Left lung (tissue), 10 donors: ENCODE results near the gene TTC39B. TPM values are rescaled to one million over a fixed set of nuclear protein-coding genes. Genes with fewer than 3 reads are reported as not detected.
A peak's percentile ranks its signal among the peaks of the same experiment; 100 is the strongest.

Experiments
- ATAC-seq: fragments of 200-7000 bp; cut with Tn5 transposase; one replicate; pipeline ENCODE4 v1.9.1; 2020; ENCODE audit warnings: moderate library complexity
- DNase-seq, 4 donors: peaks; one replicate each; pipeline ENCODE4 v3.0.0-alpha.2; 2013 to 2020
- H3K27ac ChIP-seq, 2 donors: fragments of 200-600 bp; sonication (generic) in 1 of 2; one replicate each; pipeline versions ENCODE4 v1.5.0 to v1.8.0; 2020 to 2021
- H3K27me3 ChIP-seq, 2 donors: fragments of 200-600 bp; sonication (generic) in 1 of 2; one replicate each; pipeline versions ENCODE4 v1.5.0 to v1.8.0; 2020 to 2021
- H3K36me3 ChIP-seq, 2 donors: fragments of 200-600 bp; sonication (generic) in 1 of 2; one replicate each; pipeline versions ENCODE4 v1.5.0 to v1.8.0; 2020 to 2021
- H3K4me1 ChIP-seq, 2 donors: fragments of 200-600 bp; one replicate each; pipeline ENCODE4 v1.8.0; 2021
- H3K4me3 ChIP-seq, 2 donors: fragments of 200-600 bp; sonication (generic) in 1 of 2; one replicate each; pipeline versions ENCODE4 v1.5.0 to v1.8.0; 2020 to 2021; ENCODE audit warnings: mild to moderate bottlenecking in 1 of 2
- H3K9me3 ChIP-seq, 2 donors: fragments of 200-600 bp; sonication (generic) in 1 of 2; one replicate each; pipeline versions ENCODE4 v1.5.0 to v1.8.0; 2020 to 2021
- CTCF ChIP-seq, 2 donors: fragments of 200-600 bp; sonication (generic) in 1 of 2; IDR thresholded peaks; one replicate each; pipeline versions ENCODE4 v1.5.0 to v1.8.0; 2021; ENCODE audit warnings: antibody characterized with exemption in 2 of 2
- intact Hi-C, 2 donors: fragments of 100-400 bp; cut with DNase I; formaldehyde crosslinking; loops; one replicate each; pipeline versions ENCODE4 v1.11.2 to v1.14.2; 2022
- polyA plus RNA-seq, 6 donors: library from polyadenylated mRNA; unstranded; fragments of 120-200 nt; gene quantifications; one replicate each; pipeline ENCODE4 v1.2.1, GENCODE V29; 2013; ENCODE audit not compliant: insufficient read length in 6 of 6
- total RNA-seq, 2 donors: library from RNA; stranded (reverse); fragmentation: NEBNext Ultra II Directional; extraction: Animal tissue kit (Norgen Biotek cat#: 25700); gene quantifications; one replicate each; pipeline ENCODE4 v1.2.1, GENCODE V29; 2021
- donor health status: DM: no; HTN: yes; CAD: no.
- donor health status: DM: no; HTN: no; CAD: no.

Gene TTC39B
- total and polyA plus RNA-seq, 8 donors, result 10.7 to 23.2 (median 13.1) TPM

GRCh38 chr9:15211815-15212495 is 95.1 kb downstream of the TTC39B start:
- peak overlapping the region in 1 of 2 donors; percentile 71 for H3K27ac ChIP-seq
- intact Hi-C loops, result no loop called here

GRCh38 chr9:15211160-15211814 is 95.7 kb downstream of the TTC39B start:
- ATAC-seq, result peak; percentile 92
- Histone ChIP-seq H3K27me3 (no peaks in the 10 kb centered on the region), H3K27ac (peak overlapping the region in 1 of 2 donors; percentile 71), H3K9me3 (no peaks in the 10 kb centered on the region), H3K4me3 (no peak overlapping the region), H3K36me3 (no peaks in the 10 kb centered on the region), H3K4me1 (peaks cover 0 to 4% of the 10 kb centered on the region in 2 donors)
- peak; percentile 78 to 87 for TF ChIP-seq CTCF (IDR thresholded peaks at IDR 0.05)
- intact Hi-C loops, result no loop called here
- peak in 3 of 4 donors; percentile 45 to 86 (median 70) for DNase-seq

More at GRCh38 chr9:15211815-15212495, 95.1 kb downstream of the TTC39B start:
- H3K4me3 ChIP-seq, result no peak overlapping the region
- H3K36me3 ChIP-seq, result no peaks in the 10 kb centered on the region
- no peak for TF ChIP-seq CTCF (IDR thresholded peaks at IDR 0.05)
- peaks cover 0 to 4% of the 10 kb centered on the region in 2 donors for H3K4me1 ChIP-seq
- H3K27me3 ChIP-seq, result no peaks in the 10 kb centered on the region
- no peak for DNase-seq
- ATAC-seq, result peak; percentile 11
- H3K9me3 ChIP-seq, result no peaks in the 10 kb centered on the region

- DNase-seq (no peak), ATAC-seq (no peak)
- H3K27ac ChIP-seq, result no peak overlapping the region
- no peaks in the 10 kb centered on the region for H3K27me3 ChIP-seq
- no peaks in the 10 kb centered on the region for H3K9me3 ChIP-seq
- H3K36me3 ChIP-seq, result no peaks in the 10 kb centered on the region
- H3K4me1 ChIP-seq, result no peaks in the 10 kb centered on the region
- TF ChIP-seq CTCF (IDR thresholded peaks at IDR 0.05), result no peak
- H3K4me3 ChIP-seq, result no peak overlapping the region
- intact Hi-C loops, result no loop called here
Observed at GRCh38 chr9:15206903-15207696, 99.9 kb downstream of the TTC39B start.

GRCh38 chr9:15205632-15206420 is 101.2 kb downstream of the TTC39B start:
- Histone ChIP-seq H3K36me3 (no peaks in the 10 kb centered on the region), H3K4me3 (no peak overlapping the region), H3K27ac (no peak overlapping the region), H3K4me1 (no peaks in the 10 kb centered on the region), H3K9me3 (no peaks in the 10 kb centered on the region), H3K27me3 (no peaks in the 10 kb centered on the region)
- peak; percentile 74 for ATAC-seq
- no peak for DNase-seq
- intact Hi-C loops, result no loop called here
- no peak for TF ChIP-seq CTCF (IDR thresholded peaks at IDR 0.05)
